Sigmoid colon (tissue), 7 donors: ENCODE measurements around the gene PNLIPRP2. TPM values are rescaled to one million over a fixed set of nuclear protein-coding genes. Genes with fewer than 3 reads are reported as not detected.

Experiments used
- DNase-seq: peaks from one replicate; pipeline ENCODE4 v3.0.0-alpha.2; 2019
- H3K27ac ChIP-seq, 4 donors: fragments of 200-600 bp; sonication (generic); one replicate each; pipeline ENCODE4 v1.5.1; 2016 to 2019; ENCODE audit warnings: mild to moderate bottlenecking in 1 of 4
- H3K27me3 ChIP-seq, 3 donors: fragments of 200-600 bp; sonication (generic); one replicate each; pipeline ENCODE4 v1.5.1; 2019; ENCODE audit warnings: mild to moderate bottlenecking in 1 of 3
- H3K36me3 ChIP-seq, 4 donors: fragments of 200-600 bp; sonication (generic); one replicate each; pipeline ENCODE4 v1.5.1; 2016 to 2019
- H3K4me1 ChIP-seq, 4 donors: fragments of 200-600 bp; sonication (generic); one replicate each; pipeline ENCODE4 v1.5.1; 2017 to 2019
- H3K4me3 ChIP-seq, 4 donors: fragments of 200-600 bp; sonication (generic); one replicate each; pipeline ENCODE4 v1.5.1; 2017 to 2019; ENCODE audit warnings: mild to moderate bottlenecking in 2 of 4, moderate library complexity in 1 of 4
- H3K9me3 ChIP-seq, 4 donors: fragments of 200-600 bp in 3 of 4; sonication (generic) in 3 of 4; one replicate each; pipeline versions ENCODE4 v1.5.1 to v1.6.1; 2013 to 2019
- CTCF ChIP-seq, 4 experiments: fragments of 450-650 bp in 3 of 4; fragments of 200-600 bp in 1 of 4; IDR thresholded peaks; one replicate each; pipeline ENCODE4 v1.5.1; 2016 to 2019; ENCODE audit warnings: antibody characterized with exemption in 4 of 4, mild to moderate bottlenecking in 3 of 4, moderate library complexity in 2 of 4
- EP300 ChIP-seq, 4 donors: sonication (generic); formaldehyde crosslinking; IDR thresholded peaks; one replicate each; pipeline ENCODE4 v1.6.1; 2017; ENCODE audit warnings: antibody characterized with exemption in 4 of 4
- POLR2A ChIP-seq, 2 donors: fragments of 450-650 bp; IDR thresholded peaks; one replicate each; pipeline ENCODE4 v1.6.1; 2016; ENCODE audit warnings: antibody characterized with exemption in 2 of 2, mild to moderate bottlenecking in 2 of 2, moderate library complexity in 2 of 2
- POLR2AphosphoS5 ChIP-seq, 4 donors: sonication (generic); formaldehyde crosslinking; IDR thresholded peaks; one replicate each; pipeline ENCODE4 v1.6.1; 2017; ENCODE audit warnings: antibody characterized with exemption in 4 of 4
- WGBS, 2 donors: extraction: QIAGEN DNeasy Blood & Tissue Kit; methylation state at CpG; one replicate each; pipeline ENCODE4 v1.1.7; 2013; 5-methylcytosine and 5-hydroxymethylcytosine counted together
- intact Hi-C: fragments of 100-400 bp; cut with DNase I; formaldehyde crosslinking; loops from one replicate; pipeline ENCODE4 v1.15.1; 2023
- polyA plus RNA-seq, 3 donors: library from polyadenylated mRNA; stranded (reverse); fragments of 200-250 nt; gene quantifications; one replicate each; pipeline ENCODE4 v1.2.3, GENCODE V29; 2013
- total RNA-seq, 4 donors: library from RNA; depleted of rRNA; stranded (reverse); fragments of >200 nt; gene quantifications; one replicate each; pipeline ENCODE4 v1.1.0, GENCODE V29; 2016
- donor health status: healthy with polysubstance abuse.
- donor health status: Bipolar disorder and iron deficiency.
- donor health status: healthy.

Gene PNLIPRP2
- total and polyA plus RNA-seq, 7 donors = 0.95 to 1.8 TPM; not detected in 5

DNA sequence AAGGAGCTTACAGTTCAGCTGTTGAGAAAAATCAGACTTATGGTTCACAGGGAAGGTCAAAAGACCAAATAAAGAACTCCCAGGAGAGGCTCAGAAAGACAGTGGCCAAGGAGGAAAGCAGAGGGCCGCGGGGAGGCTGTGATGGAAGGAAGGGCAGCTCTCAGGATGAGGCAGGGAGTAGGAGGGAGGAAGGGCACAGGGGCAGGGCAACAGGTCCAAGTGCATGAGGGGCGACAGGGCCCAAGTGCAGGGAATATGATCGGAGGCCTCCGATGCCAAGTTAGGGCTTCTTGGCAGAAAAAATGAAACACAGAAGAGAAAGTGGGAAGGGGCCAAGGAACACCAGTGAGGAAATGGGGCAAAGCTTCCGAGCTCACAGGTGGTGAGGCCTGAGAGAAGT lies 13.4 kb upstream of the PNLIPRP2 start:
- Histone ChIP-seq H3K4me1 (peaks cover 0 to 6% (median 0%) of the 10 kb centered on the region in 4 donors), H3K27ac (no peak overlapping the region), H3K4me3 (no peak overlapping the region), H3K36me3 (no peaks in the 10 kb centered on the region), H3K27me3 (peaks cover 0 to 26% (median 7%) of the 10 kb centered on the region in 3 donors), H3K9me3 (no peaks in the 10 kb centered on the region)
- DNase-seq = no peak
- TF ChIP-seq POLR2AphosphoS5 (IDR thresholded peaks at IDR 0.05) (no peak), EP300 (IDR thresholded peaks at IDR 0.05) (no peak), CTCF (IDR thresholded peaks at IDR 0.05) (no peak)
- intact Hi-C loops = no loop called here
- WGBS, 2 donors = 85% methylated on average over 6 of the region's 6 CpGs

GRCh38 chr10:116608686-116609594 lies 11.8 kb upstream of the PNLIPRP2 start:
- 11 to 30% methylated on average over 41 of the region's 41 CpGs for WGBS, 2 donors
- H3K4me3 ChIP-seq = peak overlapping the region in 3 of 4 donors; percentile 8 to 28 (median 17)
- H3K27me3 ChIP-seq = peaks cover 0 to 26% (median 7%) of the 10 kb centered on the region in 3 donors
- H3K4me1 ChIP-seq = peaks cover 0 to 6% (median 0%) of the 10 kb centered on the region in 4 donors
- no peaks in the 10 kb centered on the region for H3K9me3 ChIP-seq
- H3K36me3 ChIP-seq = no peaks in the 10 kb centered on the region
- no peak overlapping the region for H3K27ac ChIP-seq
- TF ChIP-seq POLR2A (IDR thresholded peaks at IDR 0.05) (no peak), EP300 (IDR thresholded peaks at IDR 0.05) (no peak), CTCF (IDR thresholded peaks at IDR 0.05) (no peak), POLR2AphosphoS5 (IDR thresholded peaks at IDR 0.05) (no peak)
- intact Hi-C loops = no loop called here
- DNase-seq = no peak

DNA sequence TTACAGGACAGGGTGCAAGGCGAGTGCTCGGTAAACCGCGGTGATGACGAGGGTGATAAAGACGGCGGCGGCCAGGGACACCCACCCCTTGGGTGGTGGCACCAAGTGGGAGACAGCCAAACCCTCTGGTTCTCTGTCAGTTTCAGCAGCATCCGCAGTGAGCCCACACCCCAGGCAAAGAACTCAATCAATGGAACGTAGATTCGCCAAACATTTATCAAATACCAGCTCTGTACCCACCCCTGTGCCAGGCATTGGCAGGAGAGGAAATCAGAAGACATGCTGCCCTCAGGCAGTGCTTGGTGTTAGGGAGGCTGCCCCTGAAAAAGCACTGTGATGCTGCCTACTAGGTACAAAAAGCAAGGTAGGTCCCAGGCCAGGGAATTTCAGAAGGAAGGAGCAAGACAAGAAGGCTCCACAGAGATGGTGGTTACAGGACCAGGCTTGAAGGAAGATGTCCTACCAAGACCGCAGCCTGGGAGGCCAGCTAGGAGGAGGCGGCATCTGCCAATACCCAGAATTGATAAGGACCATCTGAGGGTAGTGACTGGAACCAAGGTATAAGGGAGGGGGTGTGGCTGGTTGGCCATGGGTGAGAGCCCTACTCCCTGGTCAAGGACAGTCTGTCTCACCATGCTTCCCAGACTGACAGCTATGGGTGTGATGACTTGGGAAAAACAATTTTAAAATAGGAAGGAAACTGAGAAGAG lies 10.2 kb upstream of the PNLIPRP2 start:
- H3K27ac ChIP-seq = no peak overlapping the region
- H3K4me3 ChIP-seq = no peak overlapping the region
- WGBS, 2 donors = 94 to 96% methylated on average over 13 of the region's 13 CpGs
- H3K27me3 ChIP-seq = peaks cover 0 to 26% (median 7%) of the 10 kb centered on the region in 3 donors
- TF ChIP-seq POLR2AphosphoS5 (IDR thresholded peaks at IDR 0.05) (no peak), EP300 (IDR thresholded peaks at IDR 0.05) (no peak), POLR2A (IDR thresholded peaks at IDR 0.05) (no peak), CTCF (IDR thresholded peaks at IDR 0.05) (no peak)
- H3K36me3 ChIP-seq = no peaks in the 10 kb centered on the region
- intact Hi-C loops = no loop called here
- H3K9me3 ChIP-seq = no peaks in the 10 kb centered on the region
- DNase-seq = no peak
- H3K4me1 ChIP-seq = peaks cover 0 to 6% (median 0%) of the 10 kb centered on the region in 4 donors

GRCh38 chr10:116611153-116611545 lies 9.6 kb upstream of the PNLIPRP2 start:
- Histone ChIP-seq H3K9me3 (no peaks in the 10 kb centered on the region), H3K4me1 (peaks cover 0 to 6% (median 0%) of the 10 kb centered on the region in 4 donors), H3K36me3 (no peaks in the 10 kb centered on the region), H3K27me3 (peaks cover 0 to 26% (median 7%) of the 10 kb centered on the region in 3 donors), H3K4me3 (no peak overlapping the region), H3K27ac (no peak overlapping the region)
- TF ChIP-seq POLR2A (IDR thresholded peaks at IDR 0.05) = no peak
- TF ChIP-seq EP300 (IDR thresholded peaks at IDR 0.05) = no peak
- TF ChIP-seq CTCF (IDR thresholded peaks at IDR 0.05) = no peak
- no peak for TF ChIP-seq POLR2AphosphoS5 (IDR thresholded peaks at IDR 0.05)
- intact Hi-C loops = no loop called here
- WGBS, 2 donors = 38 to 75% methylated on average over 3 of the region's 3 CpGs
- DNase-seq = no peak
